Activated T-cell treated with anti-CD3 and anti-CD28 coated beads for 1 hour (primary cell): ENCODE data around the gene SPAM1.
"Not testable (repeated sequence)": the region's sequence is repeated elsewhere in the genome, so short reads cannot be mapped to it uniquely, and the experiment has no call there.

Experiments used
- DNase-seq: peaks from one replicate; pipeline ENCODE4 v3.0.0-alpha.2; 2020; ENCODE audit warnings: low read depth

Gene SPAM1

DNA sequence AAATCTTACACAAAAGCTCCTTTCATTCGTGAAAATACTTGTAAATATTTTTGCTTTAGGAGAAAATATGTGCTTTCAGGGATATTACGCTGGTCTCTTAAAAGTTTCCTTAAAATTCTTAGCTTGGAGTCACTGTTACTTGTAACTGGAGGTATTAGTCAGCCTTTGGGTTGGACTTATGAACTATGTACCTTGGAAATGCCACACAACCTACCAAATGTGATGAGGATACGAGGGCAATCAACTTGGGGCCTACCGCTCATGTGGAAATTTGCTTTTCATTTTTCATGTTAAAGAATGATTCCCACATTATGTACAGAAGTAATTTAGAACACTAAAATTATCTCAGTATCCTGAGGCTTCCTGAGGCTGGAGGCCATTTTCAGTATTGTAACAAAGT, 23.1 kb downstream of the SPAM1 start:
- DNase-seq: no peak

DNA sequence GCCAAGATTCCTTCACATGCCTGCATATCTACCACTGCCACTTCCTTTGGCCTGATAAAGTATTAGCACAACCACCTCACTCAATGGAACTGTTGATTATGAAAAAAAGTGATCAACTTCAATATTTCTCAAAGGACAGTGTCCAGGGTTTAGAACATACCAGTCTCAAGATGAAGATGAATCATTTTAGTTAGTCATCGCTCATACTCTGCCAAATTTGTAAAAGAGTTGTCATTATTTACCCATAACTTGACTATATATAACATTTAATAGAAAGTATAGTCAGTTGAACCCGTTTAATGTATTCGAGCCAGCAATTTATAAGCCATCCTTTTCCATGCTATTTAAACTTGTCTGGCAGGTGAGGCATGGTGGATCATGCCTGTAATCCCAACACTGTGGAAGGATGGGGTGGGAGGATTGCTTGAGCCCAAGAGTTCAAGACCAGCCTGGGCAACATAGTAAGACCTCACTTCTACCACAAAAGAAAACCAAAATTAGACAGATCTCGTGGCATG, 33.2 kb downstream of the SPAM1 start:
- DNase-seq: no peak

DNA sequence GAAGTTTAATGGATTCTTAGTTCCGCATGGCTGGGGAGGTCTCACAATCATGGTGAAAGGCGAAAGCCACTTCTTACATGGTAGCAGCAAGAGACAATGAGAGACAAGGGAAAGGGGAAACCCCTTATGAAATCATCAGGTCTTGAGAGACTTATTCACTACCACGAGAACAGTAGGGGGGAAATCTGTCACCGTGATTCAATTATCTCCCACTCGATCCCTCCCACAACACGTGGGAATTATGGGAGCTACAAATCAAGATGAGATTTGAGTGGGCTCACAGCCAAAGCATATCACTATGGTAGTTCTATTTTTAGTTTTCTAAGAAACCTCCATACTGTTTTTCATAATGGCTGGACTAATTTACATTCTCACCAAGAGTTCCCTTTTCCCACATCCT, 36.7 kb downstream of the SPAM1 start:
- no peak for DNase-seq

DNA sequence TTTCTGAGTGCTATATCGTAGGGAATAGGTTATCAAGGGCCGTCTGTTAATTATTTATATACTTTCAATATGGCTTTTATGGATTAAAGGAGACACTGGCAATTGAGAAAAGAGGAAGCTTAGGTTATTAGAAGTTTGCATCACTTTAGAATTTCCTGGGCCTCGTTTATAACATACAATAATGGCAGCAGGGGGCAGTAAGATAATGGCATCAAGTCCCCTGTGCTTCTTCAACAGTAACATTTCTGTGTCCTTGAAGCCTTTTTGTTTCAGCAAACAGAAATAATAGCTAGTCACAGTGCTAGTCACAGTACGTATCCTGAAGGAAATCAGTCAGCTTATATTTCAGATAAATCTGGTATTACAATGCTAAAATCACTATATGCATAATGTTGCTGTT, 41.9 kb downstream of the SPAM1 start:
- DNase-seq: no peak

DNA sequence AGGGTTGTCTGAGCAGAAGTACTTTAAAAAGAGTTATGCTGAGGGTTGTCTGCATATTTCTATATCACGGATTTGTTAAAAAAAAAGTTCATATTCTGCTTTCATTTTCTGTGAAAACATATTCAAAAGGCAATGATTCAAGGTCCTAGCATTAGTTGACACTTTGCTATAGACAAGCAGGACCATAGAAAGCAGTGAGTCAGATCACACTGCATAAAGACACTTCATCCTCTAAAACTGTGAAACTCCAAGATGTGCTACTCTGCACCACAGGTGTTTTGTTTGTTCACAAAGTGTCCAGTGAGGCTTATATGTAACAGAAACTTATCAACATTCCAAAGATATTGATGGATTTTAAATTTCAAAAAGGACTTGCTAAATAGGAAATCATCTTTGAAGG, 47.0 kb downstream of the SPAM1 start:
- no peak for DNase-seq

DNA sequence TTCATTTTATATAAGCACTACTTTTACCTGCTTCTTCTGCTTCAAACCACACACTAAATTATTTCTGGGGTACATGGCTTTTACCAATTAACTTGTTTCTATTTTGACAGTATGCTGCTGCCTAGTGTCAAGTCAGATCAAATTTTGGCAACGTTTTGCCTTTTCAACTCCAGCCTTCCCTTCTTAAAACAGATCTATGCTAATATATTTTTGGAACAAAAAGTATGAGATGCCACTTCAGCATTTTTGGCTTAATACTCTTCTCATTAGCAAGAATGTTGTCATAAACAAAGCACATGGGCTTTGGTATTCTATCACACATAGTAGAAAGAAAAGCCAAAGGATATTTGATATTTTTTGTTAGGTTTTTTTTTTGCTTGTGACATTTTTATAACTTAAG, 47.8 kb downstream of the SPAM1 start:
- no peak for DNase-seq

DNA sequence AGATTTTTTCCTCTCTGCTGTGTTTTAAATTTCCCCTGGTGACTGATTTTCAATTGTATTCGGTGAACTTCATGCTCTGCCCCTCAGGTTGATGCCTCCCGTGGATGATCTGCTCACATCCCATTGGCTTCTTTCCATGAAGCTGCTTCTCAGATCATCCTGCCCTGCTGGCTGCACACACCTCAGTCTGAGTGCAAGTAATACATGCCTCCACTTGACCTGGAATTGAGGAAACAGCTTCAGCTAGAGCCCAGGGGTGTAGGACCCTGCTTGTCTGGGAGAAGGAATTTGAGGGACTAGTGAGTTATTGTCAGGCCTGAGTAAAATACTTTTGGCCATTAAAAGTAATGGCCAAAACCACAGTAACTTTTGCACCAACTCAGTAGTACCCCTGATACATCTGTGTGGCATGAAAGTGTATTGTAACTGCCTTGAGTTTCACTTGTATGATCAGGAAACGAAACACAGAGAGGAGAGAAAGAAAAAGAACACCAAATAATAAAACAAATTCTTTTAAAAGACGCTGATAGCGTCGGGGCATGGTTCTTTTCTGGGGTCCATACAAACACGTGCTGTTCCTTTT, 49.4 kb downstream of the SPAM1 start:
- DNase-seq: no peak

DNA sequence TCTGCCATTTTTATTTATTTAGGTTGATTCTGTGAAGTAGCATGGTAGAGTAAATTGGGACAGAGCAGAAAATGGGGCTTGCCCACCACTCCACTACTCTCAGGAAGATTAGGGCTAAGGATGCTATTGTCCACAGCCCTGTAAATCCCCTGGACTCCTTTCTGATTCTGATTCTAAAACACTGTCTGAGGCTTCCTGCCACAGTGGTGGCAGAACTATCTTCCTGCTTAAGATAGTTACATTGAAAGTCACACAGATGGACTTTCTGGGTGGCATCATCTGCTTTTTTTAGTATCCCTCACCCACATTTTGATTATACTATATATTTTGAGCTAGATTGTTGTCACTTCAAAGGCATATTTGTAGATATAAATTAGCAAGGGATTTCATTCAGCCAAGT, 50.0 kb downstream of the SPAM1 start:
- DNase-seq: no peak

DNA sequence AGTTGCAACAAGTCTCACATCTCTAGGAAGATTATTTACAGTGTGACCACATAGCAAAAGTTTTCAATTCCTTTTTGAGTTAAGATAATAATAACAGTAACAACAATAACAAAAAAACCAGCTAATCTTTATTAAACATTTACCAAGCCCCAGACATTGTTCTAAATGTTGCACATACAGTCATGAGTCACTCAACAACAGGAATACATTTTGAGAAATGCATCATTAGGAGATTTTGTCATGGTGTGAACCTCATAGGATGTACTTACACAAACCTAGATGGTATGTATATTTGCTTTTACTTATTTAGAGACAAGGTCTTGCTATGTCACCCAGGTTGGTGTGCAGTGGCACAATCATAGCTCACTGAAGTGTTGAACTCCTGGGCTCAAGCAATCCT, 52.0 kb downstream of the SPAM1 start:
- DNase-seq: no peak

DNA sequence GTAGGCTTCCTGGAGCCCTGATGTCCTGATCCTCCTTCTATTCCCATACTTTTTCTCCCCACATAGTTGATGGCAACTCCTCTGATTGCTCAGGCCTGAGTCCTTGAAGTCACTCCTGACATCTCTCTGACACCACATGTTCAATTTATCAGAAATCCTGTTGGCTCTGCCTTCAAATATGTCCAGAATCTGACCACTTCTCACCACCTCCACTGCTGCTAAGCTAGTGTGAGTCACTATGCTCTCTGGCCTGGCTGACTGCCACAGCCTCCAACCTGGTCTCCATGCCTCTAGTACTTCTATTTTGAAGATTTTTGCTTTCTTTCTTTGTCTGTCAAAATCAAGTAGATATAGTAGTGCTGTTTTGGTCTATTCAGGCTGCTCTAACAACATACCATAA, 54.8 kb downstream of the SPAM1 start:
- DNase-seq: no peak

DNA sequence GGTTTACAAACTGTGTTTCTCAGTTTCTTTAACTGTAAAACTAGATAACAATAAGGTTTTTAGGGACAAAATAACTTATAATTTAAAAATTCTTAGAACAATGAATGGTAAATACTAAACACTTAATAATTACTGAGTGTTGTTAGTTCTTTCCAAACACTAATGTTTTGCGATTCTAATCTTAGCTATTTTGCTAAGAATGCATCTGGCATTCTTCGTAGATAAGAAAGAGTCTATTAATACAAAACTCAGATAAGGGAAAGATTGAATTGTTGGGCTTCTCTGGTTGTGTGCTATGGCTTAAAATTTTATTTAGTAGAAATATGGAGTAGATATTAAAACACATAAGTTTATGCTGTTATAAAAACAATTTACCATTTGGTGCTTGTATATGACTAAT, 62.4 kb downstream of the SPAM1 start:
- DNase-seq: no peak

DNA sequence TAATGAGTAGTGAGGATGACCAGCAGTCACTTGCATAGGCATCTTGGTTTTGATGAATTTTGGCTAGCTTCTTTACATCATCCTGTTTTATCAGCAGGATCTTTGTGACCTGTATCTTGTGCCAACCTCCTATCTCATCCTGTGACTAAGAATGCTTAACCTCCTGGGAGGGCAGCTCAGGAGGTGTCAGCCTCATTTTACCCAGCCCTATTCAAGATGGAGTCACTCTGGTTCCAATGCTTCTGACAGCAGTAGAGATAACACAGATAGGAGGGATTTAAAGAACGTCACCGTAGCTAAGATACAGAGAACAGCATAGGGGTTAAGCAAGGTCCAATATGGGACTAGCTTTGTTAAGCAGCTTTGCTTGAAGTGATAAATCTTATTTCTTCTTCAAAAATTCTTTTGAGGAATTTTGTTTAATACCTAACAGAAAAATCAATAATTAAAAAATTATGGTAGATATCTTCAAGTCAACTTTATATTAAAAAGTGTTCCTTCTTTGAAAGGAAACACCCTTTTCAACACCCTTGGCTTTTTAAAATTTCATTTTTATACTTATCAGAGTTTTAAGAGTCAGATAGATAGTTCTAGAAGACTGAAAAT, 68.0 kb downstream of the SPAM1 start:
- DNase-seq: no peak

DNA sequence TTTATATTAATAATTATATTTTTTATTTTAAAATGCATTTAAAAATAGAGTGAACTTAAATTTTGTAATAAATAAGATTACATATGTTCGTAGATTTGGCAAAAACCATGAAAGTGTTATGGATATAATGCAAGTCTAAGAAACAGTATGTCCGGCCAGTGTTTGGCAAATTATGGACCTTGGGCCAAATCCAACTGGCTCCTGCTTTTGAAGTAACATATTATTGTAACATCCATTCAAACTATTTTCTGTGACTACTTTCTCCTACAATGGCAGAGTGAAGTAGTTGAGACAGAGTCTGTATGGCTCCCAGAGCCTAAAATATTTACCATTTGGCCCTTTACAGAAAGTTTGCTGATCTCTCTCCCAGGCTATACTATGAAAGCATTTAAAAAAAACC, 69.0 kb downstream of the SPAM1 start:
- DNase-seq: no peak

DNA sequence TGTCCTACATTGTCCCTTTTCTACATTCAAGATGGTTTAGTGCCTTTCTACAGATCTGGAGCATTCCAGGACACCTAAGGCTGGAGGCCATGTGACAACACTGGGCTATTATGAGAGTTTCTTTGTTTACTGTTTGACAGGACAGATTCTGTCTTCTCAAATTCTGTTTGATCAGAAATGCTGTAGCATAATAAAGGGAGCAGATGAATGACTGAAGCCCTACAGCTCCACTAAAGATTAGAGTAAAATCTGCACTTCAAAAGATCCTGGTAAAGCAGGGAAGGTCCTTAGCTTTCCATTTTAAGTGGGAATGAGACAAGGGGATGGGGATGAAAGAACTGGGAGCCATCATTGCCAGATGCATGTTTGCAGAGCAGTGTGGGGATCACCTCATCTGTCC, 69.4 kb downstream of the SPAM1 start:
- DNase-seq: no peak

DNA sequence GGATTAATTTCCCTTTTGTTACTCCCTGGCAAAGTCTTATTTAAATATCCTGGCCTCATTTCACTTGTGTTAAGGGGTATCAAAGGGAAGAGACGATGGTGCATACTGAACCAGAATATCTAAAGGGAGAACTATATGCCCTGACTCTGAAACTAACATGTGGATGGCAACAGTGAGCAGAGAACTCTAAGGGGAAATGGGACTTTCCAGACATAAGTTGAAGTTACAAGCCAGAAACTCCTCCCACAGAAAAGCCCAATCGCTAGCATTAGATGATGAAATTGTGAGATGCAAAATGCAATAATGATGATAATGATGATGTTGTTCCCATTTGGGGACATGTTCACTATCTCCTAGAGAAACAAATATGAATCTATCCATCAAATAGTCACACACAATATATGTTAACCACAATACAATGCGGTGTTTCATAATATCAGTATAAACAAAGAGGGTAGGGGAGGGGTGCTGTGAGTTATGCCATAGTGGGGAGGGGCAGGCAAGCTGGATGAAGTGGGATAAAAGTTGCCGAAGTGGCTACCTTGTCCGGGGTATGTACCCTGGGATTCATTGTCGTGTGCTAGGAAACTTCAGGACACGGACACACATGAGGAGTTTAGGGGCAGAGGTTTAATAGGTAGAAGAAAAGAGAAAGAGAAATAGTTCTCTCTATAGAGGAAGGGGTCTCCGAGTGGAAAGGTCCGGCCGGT, 70.7 kb downstream of the SPAM1 start:
- no peak for DNase-seq

DNA sequence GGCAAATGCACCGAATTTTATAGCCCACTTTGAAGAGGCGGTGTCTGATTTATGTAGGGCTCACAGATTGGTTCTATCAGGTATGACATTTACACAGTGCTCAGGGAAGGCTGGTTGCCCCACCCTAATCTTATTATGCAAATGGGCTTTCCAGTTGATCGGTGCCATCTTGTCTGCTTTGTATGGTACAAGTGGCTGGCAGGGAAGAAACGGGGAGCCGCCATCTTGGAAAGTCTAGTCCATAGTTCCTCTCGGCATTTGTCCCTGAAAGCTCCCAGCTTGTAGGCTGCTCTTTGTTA, 71.2 kb downstream of the SPAM1 start:
- DNase-seq: no peak

DNA sequence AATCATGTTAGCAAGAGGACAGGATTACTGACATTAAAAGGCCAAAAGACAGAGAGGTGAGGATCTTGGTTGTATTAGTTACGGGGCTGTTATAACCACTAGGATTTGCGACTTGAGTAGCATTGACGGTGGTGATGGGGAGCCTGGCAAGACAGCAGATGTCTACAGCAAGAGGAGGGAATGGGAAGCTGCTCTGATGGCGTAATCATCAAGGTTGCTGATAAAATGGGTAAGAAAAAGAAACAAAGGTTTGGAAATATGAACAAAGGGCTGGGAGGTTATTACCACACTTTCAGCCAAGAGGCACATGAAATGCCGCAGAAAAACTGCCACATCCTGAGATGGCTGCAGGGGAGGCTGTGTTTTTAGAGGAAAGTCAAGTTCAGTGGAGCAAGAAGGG, 73.9 kb downstream of the SPAM1 start:
- no peak for DNase-seq

DNA sequence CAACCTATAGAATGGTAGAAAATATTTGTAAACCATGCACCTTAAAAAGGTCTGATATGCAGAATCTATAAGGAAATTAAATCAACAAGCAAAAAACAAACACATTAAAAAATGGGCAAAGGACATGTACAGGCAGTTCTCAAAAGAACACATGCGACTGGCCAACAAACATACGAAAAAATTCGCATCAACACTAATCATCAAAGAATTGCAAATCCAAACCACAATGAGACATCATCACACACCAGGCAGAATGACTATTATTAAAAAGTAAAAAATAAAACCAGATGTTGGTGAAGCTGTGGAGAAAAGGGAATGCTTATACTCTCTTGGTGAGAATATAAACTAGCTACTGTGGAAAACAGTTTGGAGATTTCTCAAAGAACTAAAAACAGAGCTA, 74.7 kb downstream of the SPAM1 start:
- no peak for DNase-seq

DNA sequence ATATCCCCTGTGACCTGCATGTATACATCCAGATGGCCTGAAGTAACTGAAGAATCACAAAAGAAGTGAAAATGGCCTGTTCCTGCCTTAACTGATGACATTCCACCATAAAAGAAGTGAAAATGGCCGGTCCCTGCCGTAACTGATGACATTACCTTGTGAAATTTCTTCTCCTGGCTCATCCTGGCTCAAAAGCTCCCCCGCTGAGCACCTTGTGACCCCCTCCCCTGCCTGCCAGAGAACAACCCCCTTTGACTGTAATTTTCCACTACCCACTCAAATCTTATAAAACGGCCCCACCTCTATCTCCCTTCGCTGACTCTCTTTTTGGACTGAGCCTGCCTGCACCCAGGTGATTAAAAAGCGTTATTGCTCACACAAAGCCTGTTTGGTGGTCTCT, 83.3 kb downstream of the SPAM1 start:
- DNase-seq: not testable (repeated sequence)

DNA sequence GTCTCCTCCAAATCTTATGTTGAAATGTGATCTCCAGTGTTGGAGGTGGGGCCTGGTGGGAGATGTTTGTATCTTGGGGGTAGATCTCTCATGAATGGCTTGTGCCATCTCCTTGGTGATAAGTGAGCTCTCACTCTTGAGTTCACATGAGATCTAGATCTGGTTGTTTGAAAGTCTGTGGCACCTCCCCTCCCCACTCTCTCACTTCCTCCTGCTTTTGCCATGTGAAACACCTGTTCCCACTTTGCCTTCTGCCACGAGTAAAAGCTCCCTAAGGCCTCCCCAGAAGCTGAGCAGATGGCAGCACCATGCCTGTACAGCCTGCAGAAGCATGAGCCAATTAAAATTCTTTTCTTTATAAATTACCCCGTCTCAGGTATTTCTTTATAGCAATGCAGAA, 84.3 kb downstream of the SPAM1 start:
- DNase-seq: no peak
